GM21526 (cell line): ENCODE data around the gene CYFIP1.

Experiments
- ATAC-seq: cut with Tn5 transposase; IDR thresholded peaks from one replicate; pipeline ENCODE4 v1.9.1; 2021; ENCODE audit warnings: moderate library complexity; ENCODE audit not compliant: unreplicated experiment, low FRiP score

Gene CYFIP1

GRCh38 chr15:22893881-22894280 is 86.3 kb downstream of the CYFIP1 start:
- no peak for ATAC-seq

GRCh38 chr15:22893081-22893480 is 87.1 kb downstream of the CYFIP1 start:
- ATAC-seq = no peak

- ATAC-seq = no peak
Measured at GRCh38 chr15:22892333-22892732, 87.8 kb downstream of the CYFIP1 start.

GRCh38 chr15:22891426-22892210 is 88.5 kb downstream of the CYFIP1 start:
- no peak for ATAC-seq

GRCh38 chr15:22890296-22890695 is 89.9 kb downstream of the CYFIP1 start:
- ATAC-seq = no peak

GRCh38 chr15:22889146-22889818 is 90.9 kb downstream of the CYFIP1 start:
- ATAC-seq = no peak

- no peak for ATAC-seq
Measured at GRCh38 chr15:22888120-22888859, 91.9 kb downstream of the CYFIP1 start.

GRCh38 chr15:22887157-22887951 is 92.8 kb downstream of the CYFIP1 start:
- no peak for ATAC-seq

- no peak for ATAC-seq
Measured at GRCh38 chr15:22885120-22885519, 95.0 kb downstream of the CYFIP1 start.

GRCh38 chr15:22884344-22884743 is 95.8 kb downstream of the CYFIP1 start:
- ATAC-seq = no peak

- no peak for ATAC-seq
Measured at GRCh38 chr15:22883196-22883595, 97.0 kb downstream of the CYFIP1 start.

- ATAC-seq = no peak
Measured at GRCh38 chr15:22881739-22882440, 98.3 kb downstream of the CYFIP1 start.

- ATAC-seq = no peak
Measured at GRCh38 chr15:22880981-22881738, 99.0 kb downstream of the CYFIP1 start.

GRCh38 chr15:22880068-22880980 is 99.8 kb downstream of the CYFIP1 start:
- no peak for ATAC-seq

GRCh38 chr15:22878103-22878502 is 102.1 kb downstream of the CYFIP1 start:
- ATAC-seq = no peak

GRCh38 chr15:22877607-22878006 is 102.6 kb downstream of the CYFIP1 start:
- ATAC-seq = no peak

- ATAC-seq = no peak
Measured at GRCh38 chr15:22877117-22877516, 103.1 kb downstream of the CYFIP1 start.

GRCh38 chr15:22874966-22875365 is 105.2 kb downstream of the CYFIP1 start:
- no peak for ATAC-seq
